H9 (cell line): ENCODE data around the gene ADGRF5. TPM values are rescaled to one million over a fixed set of nuclear protein-coding genes. Genes with fewer than 3 reads are reported as not detected.

ENCODE experiments used
- DNase-seq: peaks from one replicate; pipeline ENCODE4 v3.0.0-alpha.2; 2017
- H2AFZ ChIP-seq: one replicate; pipeline ENCODE4 v1.6.1; 2013; ENCODE audit warnings: mild to moderate bottlenecking, low read length, control low read depth, moderate library complexity
- H2AK5ac ChIP-seq: 2 replicates; pipeline ENCODE4 v1.6.1; 2013; ENCODE audit warnings: low read length, control low read depth, mixed read lengths; ENCODE audit not compliant: insufficient read length
- H2BK120ac ChIP-seq: one replicate; pipeline ENCODE4 v1.6.1; 2013; ENCODE audit warnings: low read depth, mild to moderate bottlenecking, low read length, control low read depth, inconsistent platforms; ENCODE audit not compliant: poor library complexity, severe bottlenecking
- H2BK12ac ChIP-seq: 2 replicates; pipeline ENCODE4 v1.6.1; 2013; ENCODE audit warnings: low read length, control low read depth, mixed read lengths, low read depth; ENCODE audit not compliant: insufficient read length
- H2BK15ac ChIP-seq: 2 replicates; pipeline ENCODE4 v1.6.1; 2013; ENCODE audit warnings: low read depth, low read length, control low read depth
- H2BK20ac ChIP-seq: one replicate; pipeline ENCODE4 v1.6.1; 2013; ENCODE audit warnings: low read depth, mild to moderate bottlenecking, low read length, control low read depth, inconsistent platforms; ENCODE audit not compliant: poor library complexity, severe bottlenecking
- H2BK5ac ChIP-seq: 2 replicates; pipeline ENCODE4 v1.6.1; 2013; ENCODE audit warnings: low read length, control low read depth, mixed read lengths; ENCODE audit not compliant: insufficient read length
- H3K14ac ChIP-seq: 2 replicates; pipeline ENCODE4 v1.6.1; 2013; ENCODE audit warnings: low read length, control low read depth; ENCODE audit not compliant: insufficient read depth
- H3K18ac ChIP-seq: 2 replicates; pipeline ENCODE4 v1.6.1; 2013; ENCODE audit warnings: low read depth, mild to moderate bottlenecking, mixed read lengths, low read length, control low read depth; ENCODE audit not compliant: insufficient read length
- H3K23ac ChIP-seq: 2 replicates; pipeline ENCODE4 v1.6.1; 2013; ENCODE audit warnings: low read length, control low read depth, mixed read lengths, low read depth; ENCODE audit not compliant: insufficient read length
- H3K23me2 ChIP-seq: 2 replicates; pipeline ENCODE4 v1.6.1; 2013; ENCODE audit warnings: low read depth, mild to moderate bottlenecking, mixed read lengths, low read length, control low read depth; ENCODE audit not compliant: insufficient read length, poor library complexity, severe bottlenecking
- H3K27ac ChIP-seq: 2 replicates; pipeline ENCODE4 v1.5.1; 2013; ENCODE audit warnings: low read length, control low read depth, mixed read lengths, low read depth; ENCODE audit not compliant: insufficient read length
- H3K27me3 ChIP-seq: 2 replicates; pipeline ENCODE4 v1.6.1; 2013; ENCODE audit warnings: low read length, control low read depth, inconsistent platforms; ENCODE audit not compliant: insufficient read depth
- H3K4ac ChIP-seq: 2 replicates; pipeline ENCODE4 v1.6.1; 2013; ENCODE audit warnings: low read depth, mild to moderate bottlenecking, control low read depth, inconsistent platforms, low read length, moderate library complexity
- H3K4me1 ChIP-seq: 2 replicates; pipeline ENCODE4 v1.6.1; 2013; ENCODE audit warnings: low read length, control low read depth, inconsistent platforms; ENCODE audit not compliant: insufficient read depth
- H3K4me2 ChIP-seq: 2 replicates; pipeline ENCODE4 v1.6.1; 2013; ENCODE audit warnings: low read length, control low read depth, mixed read lengths; ENCODE audit not compliant: insufficient read length, insufficient read depth
- H3K56ac ChIP-seq: 2 replicates; pipeline ENCODE4 v1.6.1; 2013; ENCODE audit warnings: low read depth, mild to moderate bottlenecking, mixed read lengths, low read length, control low read depth; ENCODE audit not compliant: insufficient read length
- H3K79me1 ChIP-seq: 2 replicates; pipeline ENCODE4 v1.6.1; 2013; ENCODE audit warnings: low read depth, mild to moderate bottlenecking, moderate library complexity, low read length, control low read depth, inconsistent platforms; ENCODE audit not compliant: insufficient read depth, poor library complexity, severe bottlenecking
- H3K79me2 ChIP-seq: 2 replicates; pipeline ENCODE4 v1.6.1; 2013; ENCODE audit warnings: low read length, control low read depth, inconsistent platforms; ENCODE audit not compliant: insufficient read depth
- H3K9ac ChIP-seq: 2 replicates; pipeline ENCODE4 v1.6.1; 2013; ENCODE audit warnings: low read length, control low read depth, mixed read lengths; ENCODE audit not compliant: insufficient read length; ENCODE audit errors: extremely low read depth
- H3K9me3 ChIP-seq: one replicate; pipeline ENCODE4 v1.6.1; 2013; ENCODE audit warnings: low read depth, low read length, inconsistent platforms; ENCODE audit not compliant: control insufficient read depth
- H3T11ph ChIP-seq: one replicate; pipeline ENCODE4 v1.6.1; 2013; ENCODE audit warnings: mild to moderate bottlenecking, low read length, control low read depth, inconsistent platforms
- H4K20me1 ChIP-seq: one replicate; pipeline ENCODE4 v1.6.1; 2013; ENCODE audit not compliant: control insufficient read depth, insufficient read length, insufficient read depth
- H4K5ac ChIP-seq: 2 replicates; pipeline ENCODE4 v1.6.1; 2013; ENCODE audit warnings: low read depth, mild to moderate bottlenecking, mixed read lengths, low read length, control low read depth; ENCODE audit not compliant: insufficient read length
- H4K8ac ChIP-seq: replicated peaks from 2 replicates; pipeline ENCODE4 v1.6.1; 2013; ENCODE audit warnings: low read length, control low read depth, mixed read lengths, low read depth; ENCODE audit not compliant: insufficient read length
- H4K91ac ChIP-seq: 2 replicates; pipeline ENCODE4 v1.6.1; 2013; ENCODE audit warnings: low read depth, mild to moderate bottlenecking, moderate library complexity, mixed read lengths, low read length, control low read depth; ENCODE audit not compliant: insufficient read length
- H3K27ac Mint-ChIP-seq, 3 experiments: 2 replicates in 2 of 3; 3 replicates in 1 of 3; pipeline ENCODE4 v1.8.0; 2020 to 2021; ENCODE audit warnings: mixed read lengths in 3 of 3, mild to moderate bottlenecking in 1 of 3, moderate library complexity in 1 of 3
- H3K27me3 Mint-ChIP-seq: 2 replicates; pipeline ENCODE4 v1.8.0; 2021; ENCODE audit warnings: low read depth, mild to moderate bottlenecking, moderate library complexity, mixed read lengths
- H3K36me3 Mint-ChIP-seq, 3 experiments: 2 replicates in 2 of 3; 3 replicates in 1 of 3; pipeline ENCODE4 v1.8.0; 2020 to 2021; ENCODE audit warnings: low read depth in 3 of 3, mixed read lengths in 3 of 3; ENCODE audit not compliant: insufficient read depth in 1 of 3
- H3K4me1 Mint-ChIP-seq, 2 experiments: 2 replicates each; pipeline ENCODE4 v1.8.0; 2020; ENCODE audit warnings: mixed read lengths in 2 of 2
- H3K4me3 Mint-ChIP-seq, 2 experiments: 2 replicates in 1 of 2; 3 replicates in 1 of 2; pipeline ENCODE4 v1.8.0; 2020 to 2021; ENCODE audit warnings: mild to moderate bottlenecking in 2 of 2, mixed read lengths in 2 of 2, moderate library complexity in 1 of 2
- H3K9me3 Mint-ChIP-seq, 2 experiments: 2 replicates in 1 of 2; 3 replicates in 1 of 2; pipeline ENCODE4 v1.8.0; 2020; ENCODE audit warnings: mild to moderate bottlenecking in 2 of 2, mixed read lengths in 2 of 2, moderate library complexity in 1 of 2
- CTCF ChIP-seq: fragments of 200-600 bp; sonication (generic); conservative IDR thresholded peaks from 3 replicates; pipeline ENCODE4 v1.8.0; 2021; ENCODE audit warnings: antibody characterized with exemption, mild to moderate bottlenecking
- WGBS: extraction: QIAGEN DNeasy Blood & Tissue Kit; methylation state at CpG from one replicate; pipeline ENCODE4 v1.1.7; 2013; ENCODE audit warnings: missing lambda C conversion rate, low lambda C conversion rate, mixed read lengths; ENCODE audit not compliant: insufficient read length; ENCODE audit errors: extremely low coverage; 5-methylcytosine and 5-hydroxymethylcytosine counted together
- total RNA-seq: library from RNA; stranded (reverse); gene quantifications from 2 replicates; pipeline ENCODE4 v1.2.1, GENCODE V29; 2021

The ADGRF5 gene
- total RNA-seq, 1 experiment from 2014 or later = not detected

- peaks cover 2 to 7% of the 10 kb centered on the region in 2 experiments for H3K4me1 Mint-ChIP-seq
- H3T11ph ChIP-seq = no peak overlapping the region
- WGBS = no CpG with 5 or more reads among the region's 3 CpGs
- no peaks in the 10 kb centered on the region for H3K27me3 ChIP-seq
- no peak overlapping the region for H3K23ac ChIP-seq
- H3K14ac ChIP-seq = no peak overlapping the region
- no peak overlapping the region for H3K9ac ChIP-seq
- no peaks in the 10 kb centered on the region; a peak in 1 of 7 replicates for H3K36me3 Mint-ChIP-seq
- H2AK5ac ChIP-seq = no peak overlapping the region
- H3K4me2 ChIP-seq = no peak overlapping the region
- H4K5ac ChIP-seq = no peak overlapping the region
- H3K56ac ChIP-seq = no peak overlapping the region
- no peak overlapping the region for H4K91ac ChIP-seq
- H2BK12ac ChIP-seq = no peak overlapping the region
- no peak for DNase-seq
- peaks cover 3 to 4% of the 10 kb centered on the region in 2 experiments; a peak in 3 of 5 replicates for H3K9me3 Mint-ChIP-seq
- H3K79me1 ChIP-seq = no peaks in the 10 kb centered on the region
- no peak overlapping the region for H3K4me3 Mint-ChIP-seq
- H2BK15ac ChIP-seq = no peak overlapping the region
- H3K23me2 ChIP-seq = no peaks in the 10 kb centered on the region
- no peak overlapping the region for H2BK120ac ChIP-seq
- no peaks in the 10 kb centered on the region for H3K9me3 ChIP-seq
- no peak overlapping the region for H2AFZ ChIP-seq
- H4K8ac ChIP-seq = no peak overlapping the region
- no peak overlapping the region for H3K27ac ChIP-seq
- H3K27me3 Mint-ChIP-seq = peaks cover 3% of the 10 kb centered on the region; the same call in 1 of the 2 replicates
- no peaks in the 10 kb centered on the region for H3K4me1 ChIP-seq
- H3K18ac ChIP-seq = no peak overlapping the region
- no peak overlapping the region for H2BK5ac ChIP-seq
- H3K4ac ChIP-seq = no peak overlapping the region
- H3K79me2 ChIP-seq = no peaks in the 10 kb centered on the region
- H3K27ac Mint-ChIP-seq = no peak overlapping the region
- TF ChIP-seq CTCF = no peak
- no peaks in the 10 kb centered on the region for H4K20me1 ChIP-seq
- no peak overlapping the region for H2BK20ac ChIP-seq
Measured at GRCh38 chr6:46863791-46864190, 57.9 kb downstream of the ADGRF5 start.
